Aorta (tissue), 5 donors: ENCODE measurements around the gene SAE1. TPM values are rescaled to one million over a fixed set of nuclear protein-coding genes. Genes with fewer than 3 reads are reported as not detected.

Source experiments
- ATAC-seq: fragments of 200-7000 bp; cut with Tn5 transposase; one replicate; pipeline ENCODE4 v1.9.1; 2022; ENCODE audit warnings: moderate library complexity; ENCODE audit not compliant: low FRiP score
- DNase-seq, 2 donors: peaks; one replicate each; pipeline ENCODE4 v3.0.0-alpha.2; 2020
- H3K27ac ChIP-seq, 2 donors: one replicate each; pipeline ENCODE4 v1.5.1; 2013; ENCODE audit warnings: low read length in 2 of 2, mild to moderate bottlenecking in 2 of 2, moderate library complexity in 2 of 2, control low read depth in 1 of 2, inconsistent platforms in 1 of 2, low read depth in 1 of 2
- H3K27me3 ChIP-seq, 2 donors: one replicate each; pipeline ENCODE4 v1.6.1; 2013; ENCODE audit warnings: control low read depth in 1 of 2, low read length in 1 of 2, mild to moderate bottlenecking in 1 of 2, moderate library complexity in 1 of 2; ENCODE audit not compliant: insufficient read depth in 2 of 2, control insufficient read depth in 1 of 2
- H3K36me3 ChIP-seq, 2 donors: one replicate each; pipeline ENCODE4 v1.6.1; 2013; ENCODE audit warnings: control low read depth in 1 of 2, low read length in 1 of 2, mild to moderate bottlenecking in 1 of 2; ENCODE audit not compliant: insufficient read depth in 2 of 2, control insufficient read depth in 1 of 2
- H3K4me1 ChIP-seq, 2 donors: one replicate each; pipeline ENCODE4 v1.6.1; 2013; ENCODE audit warnings: low read length in 2 of 2, control low read depth in 1 of 2, mild to moderate bottlenecking in 1 of 2, moderate library complexity in 1 of 2; ENCODE audit not compliant: insufficient read depth in 2 of 2, control insufficient read depth in 1 of 2
- H3K4me3 ChIP-seq, 2 donors: one replicate each; pipeline ENCODE4 v1.5.1; 2013; ENCODE audit warnings: low read length in 2 of 2, control low read depth in 1 of 2, mild to moderate bottlenecking in 1 of 2
- H3K9me3 ChIP-seq: one replicate; pipeline ENCODE4 v1.6.1; 2013; ENCODE audit warnings: mild to moderate bottlenecking, low read length; ENCODE audit not compliant: control insufficient read depth
- WGBS, 2 donors: extraction: QIAGEN DNeasy Blood & Tissue Kit; methylation state at CpG; one replicate each; pipeline ENCODE4 v1.1.7; 2013; 5-methylcytosine and 5-hydroxymethylcytosine counted together
- intact Hi-C, 2 donors: fragments of 100-400 bp; cut with DNase I; formaldehyde crosslinking; loops; one replicate each; pipeline versions ENCODE4 v1.14.2 to v1.15.0; 2022
- polyA plus RNA-seq, 2 donors: library from polyadenylated mRNA; stranded (reverse); fragments of 200-250 nt; gene quantifications; one replicate each; pipeline ENCODE4 v1.2.3, GENCODE V29; 2013
- total RNA-seq, 2 donors: library from RNA; stranded (reverse); fragmentation: NEBNext Ultra II Directional; extraction: Animal tissue kit (Norgen Biotek cat#: 25700); gene quantifications; one replicate each; pipeline ENCODE4 v1.2.1, GENCODE V29; 2021
- donor health status: healthy with polysubstance abuse.
- donor health status: Bipolar disorder and iron deficiency.
- donor health status: DM: no; HTN: no; CAD: no.
- donor health status: DM: no; HTN: no; CAD: no.
- donor health status: DM: yes; HTN: yes; CAD: no.

The SAE1 gene
- total and polyA plus RNA-seq, 4 donors, result 44.5 to 64.9 (median 54.3) TPM

DNA sequence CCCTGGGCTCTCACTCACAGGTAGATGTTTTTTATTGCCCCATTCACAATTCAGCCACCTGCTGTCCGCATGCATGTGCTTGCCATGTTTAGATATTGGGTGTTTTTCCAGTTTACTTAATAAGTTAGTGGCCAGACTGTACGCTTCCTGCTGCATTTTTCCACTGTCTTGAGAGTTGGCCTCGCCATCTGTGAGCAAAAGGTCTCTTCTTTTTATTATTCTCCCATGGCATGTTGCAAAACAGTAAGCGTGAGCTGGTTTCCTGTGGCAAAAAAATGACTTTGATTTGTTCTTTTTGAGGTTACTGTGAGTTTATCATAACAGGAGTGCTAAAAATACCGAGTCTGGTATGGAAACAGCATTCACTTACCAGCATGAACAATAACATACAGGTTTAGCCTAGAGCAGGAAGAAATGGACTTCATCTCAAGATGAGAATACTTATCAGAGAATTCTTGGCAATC lies 46.0 kb downstream of the SAE1 start:
- WGBS, 2 donors, result 2 to 4% methylated on average over 5 of the region's 5 CpGs
- no peaks in the 10 kb centered on the region for H3K27me3 ChIP-seq
- H3K36me3 ChIP-seq, result peaks cover 1 to 3% of the 10 kb centered on the region in 2 donors
- H3K27ac ChIP-seq, result peak overlapping the region; percentile 77 to 99
- no peaks in the 10 kb centered on the region for H3K4me1 ChIP-seq
- ATAC-seq, result peak; percentile 55
- DNase-seq, result peak in 1 of 2 donors; percentile 55
- no peaks in the 10 kb centered on the region for H3K9me3 ChIP-seq
- intact Hi-C loops, result no loop called here
- H3K4me3 ChIP-seq, result no peak overlapping the region

DNA sequence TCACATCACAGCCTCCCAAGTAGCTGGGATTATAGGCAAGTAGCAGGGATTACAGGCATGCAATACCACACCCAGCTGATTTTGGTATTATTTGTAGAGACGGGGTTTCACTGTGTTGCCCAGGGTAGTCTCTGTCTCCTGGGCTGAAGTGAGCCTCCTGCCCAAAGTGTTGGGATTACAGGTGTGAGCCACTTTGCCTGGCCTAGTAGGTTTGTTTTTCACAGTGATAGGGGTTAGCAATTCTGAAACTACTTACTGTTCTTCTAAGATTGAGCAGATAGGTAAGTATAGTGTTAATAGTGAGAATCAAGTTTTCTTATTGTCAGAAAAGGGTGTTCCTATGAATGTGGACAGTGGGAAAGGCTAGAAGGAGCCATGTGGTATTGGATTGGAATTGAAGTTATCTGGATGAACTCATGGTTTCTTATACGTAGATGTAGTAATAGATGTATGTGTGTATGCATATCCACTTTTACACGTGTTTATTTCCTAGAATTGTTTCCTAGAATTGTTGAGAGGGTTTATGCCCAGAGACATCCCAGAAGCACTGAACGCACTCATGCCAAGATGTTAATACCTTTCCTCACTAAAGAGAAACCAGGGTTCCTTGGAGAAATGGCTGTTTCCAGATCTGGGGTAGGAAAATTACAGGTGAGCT lies 49.1 kb downstream of the SAE1 start:
- no peak overlapping the region for H3K27ac ChIP-seq
- H3K4me1 ChIP-seq, result no peaks in the 10 kb centered on the region

DNA sequence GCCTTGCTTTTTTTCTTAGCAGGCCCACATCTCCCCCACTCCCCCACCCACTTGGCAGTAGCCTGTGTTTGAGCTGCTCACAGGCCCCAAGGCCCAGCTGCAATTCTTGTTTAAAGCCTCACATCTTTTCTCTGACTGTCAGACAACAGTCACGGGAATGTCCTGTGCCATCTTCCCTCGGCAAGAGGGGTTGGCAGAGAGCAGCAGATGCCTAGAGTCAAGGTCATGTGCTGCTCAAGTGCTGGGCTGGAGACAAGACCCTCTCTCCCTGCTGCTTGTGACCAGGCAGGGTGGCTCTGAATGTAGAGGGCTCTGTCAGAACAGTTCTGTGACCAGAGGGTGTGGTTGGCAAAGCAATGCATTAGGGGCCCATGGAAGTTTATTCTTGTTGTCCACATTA lies 53.0 kb downstream of the SAE1 start:
- no peaks in the 10 kb centered on the region for H3K27me3 ChIP-seq
- intact Hi-C loops, result no loop called here
- no peaks in the 10 kb centered on the region for H3K9me3 ChIP-seq
- no peaks in the 10 kb centered on the region for H3K4me1 ChIP-seq
- peaks cover 1 to 3% of the 10 kb centered on the region in 2 donors for H3K36me3 ChIP-seq
- no peak for ATAC-seq
- no peak overlapping the region for H3K4me3 ChIP-seq
- H3K27ac ChIP-seq, result peak overlapping the region in 1 of 2 donors; percentile 30
- WGBS, 2 donors, result 74 to 76% methylated on average over 2 of the region's 2 CpGs
- DNase-seq, result peak in 1 of 2 donors; percentile 43

More for the DNA sequence above, 49.1 kb downstream of the SAE1 start:
- intact Hi-C loops, result no loop called here
- peak in 1 of 2 donors; percentile 24 for DNase-seq
- no peaks in the 10 kb centered on the region for H3K9me3 ChIP-seq
- no peak overlapping the region for H3K4me3 ChIP-seq
- no peak for ATAC-seq
- no peaks in the 10 kb centered on the region for H3K27me3 ChIP-seq
- peaks cover 1 to 3% of the 10 kb centered on the region in 2 donors for H3K36me3 ChIP-seq
- WGBS, 2 donors, result 82 to 84% methylated on average over 4 of the region's 4 CpGs

DNA sequence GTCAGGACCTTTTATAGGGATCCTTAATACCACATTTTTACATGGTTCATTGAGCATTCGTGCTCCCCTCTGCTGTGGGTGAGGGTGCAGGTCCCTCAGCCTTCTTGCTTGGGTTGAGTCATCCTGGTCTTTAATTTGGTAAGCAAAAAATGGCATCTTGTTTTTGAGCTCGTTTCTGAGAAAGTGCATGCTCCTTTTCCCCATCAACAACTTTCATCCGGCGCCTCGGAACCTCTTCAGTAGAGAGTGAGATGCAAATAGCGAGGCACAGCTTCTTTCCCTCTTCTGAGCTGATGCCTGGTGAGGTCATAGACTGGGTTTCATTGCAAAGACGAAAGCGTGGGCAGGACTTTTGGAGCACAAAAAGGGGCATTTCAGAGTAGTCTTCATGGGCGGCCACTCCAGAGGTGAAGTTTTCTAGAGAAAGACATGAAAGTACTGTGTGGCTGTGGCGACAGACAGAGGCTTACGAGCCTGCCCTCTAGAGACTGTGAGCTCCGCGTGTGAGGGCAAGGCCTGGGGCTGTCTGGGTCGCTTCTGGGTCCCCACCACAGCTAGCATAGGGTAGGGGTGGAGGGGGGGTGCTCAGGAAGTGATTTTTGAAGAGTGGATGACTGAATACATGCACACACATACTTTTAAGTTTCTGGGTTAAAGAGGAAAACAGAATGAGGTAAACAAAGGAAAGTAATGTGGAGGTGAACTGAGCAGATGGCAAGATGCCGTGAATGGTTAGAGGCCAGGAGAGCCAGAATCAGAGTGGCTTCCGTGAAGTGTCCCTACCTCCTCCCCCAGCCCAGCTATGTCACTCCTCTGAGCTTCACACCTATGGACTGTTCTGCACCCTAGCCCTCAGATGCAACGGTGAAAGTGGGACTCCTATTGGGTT lies 56.1 kb downstream of the SAE1 start:
- ATAC-seq (no peak), DNase-seq (no peak)
- no peaks in the 10 kb centered on the region for H3K9me3 ChIP-seq
- intact Hi-C loops, result no loop called here
- no peak overlapping the region for H3K4me3 ChIP-seq
- no peak overlapping the region for H3K27ac ChIP-seq
- WGBS, 2 donors, result 82 to 85% methylated on average over 17 of the region's 17 CpGs
- H3K36me3 ChIP-seq, result no peaks in the 10 kb centered on the region
- H3K27me3 ChIP-seq, result no peaks in the 10 kb centered on the region
- H3K4me1 ChIP-seq, result no peaks in the 10 kb centered on the region

DNA sequence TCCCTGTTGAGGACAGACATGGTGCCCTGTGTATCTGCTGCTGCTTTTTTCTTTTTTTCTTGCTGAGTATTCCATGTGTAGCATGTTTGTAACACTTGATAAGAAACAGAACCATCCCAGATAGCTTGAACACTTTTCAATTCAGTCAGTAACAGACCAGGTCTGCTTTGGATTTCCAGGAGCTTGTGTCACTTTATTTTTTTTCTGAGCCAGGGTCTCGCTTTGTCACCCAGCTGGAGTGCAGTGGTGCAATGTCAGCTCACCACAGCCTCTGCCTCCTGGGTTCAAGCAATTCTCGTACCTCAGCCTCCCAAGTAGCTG lies 56.7 kb downstream of the SAE1 start:
- WGBS, 2 donors, result 64 to 91% methylated on average over 2 of the region's 2 CpGs
- Histone ChIP-seq H3K27ac (no peak overlapping the region), H3K4me1 (no peaks in the 10 kb centered on the region)

DNA sequence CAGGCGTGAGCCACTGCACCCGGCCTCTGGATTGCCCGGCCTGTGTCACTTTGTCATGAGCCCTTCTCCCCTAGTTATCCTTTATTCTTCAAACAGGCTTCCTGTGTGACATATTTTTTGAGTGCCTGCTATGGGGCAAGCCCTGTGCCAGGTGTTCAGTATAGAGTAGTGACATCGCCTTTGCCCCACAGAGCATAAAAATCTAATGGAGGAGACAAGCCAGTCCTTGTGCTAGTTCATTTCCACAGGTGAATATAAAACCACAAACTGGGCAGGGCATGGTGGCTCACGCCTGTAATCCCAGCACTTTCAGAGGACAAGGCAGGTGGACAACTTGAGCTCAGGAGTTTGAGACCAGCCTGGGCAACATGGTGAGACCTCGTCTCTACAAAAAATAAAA lies 57.2 kb downstream of the SAE1 start:
- Histone ChIP-seq H3K4me1 (no peaks in the 10 kb centered on the region), H3K27ac (no peak overlapping the region), H3K9me3 (no peaks in the 10 kb centered on the region), H3K27me3 (no peaks in the 10 kb centered on the region), H3K36me3 (no peaks in the 10 kb centered on the region), H3K4me3 (no peak overlapping the region)
- 85 to 88% methylated on average over 6 of the region's 6 CpGs for WGBS, 2 donors
- intact Hi-C loops, result no loop called here
- ATAC-seq, result no peak
- DNase-seq, result no peak

More for the DNA sequence above, 56.7 kb downstream of the SAE1 start:
- ATAC-seq (no peak), DNase-seq (no peak)
- H3K27me3 ChIP-seq, result no peaks in the 10 kb centered on the region
- no peaks in the 10 kb centered on the region for H3K36me3 ChIP-seq
- no peaks in the 10 kb centered on the region for H3K9me3 ChIP-seq
- intact Hi-C loops, result no loop called here
- H3K4me3 ChIP-seq, result no peak overlapping the region

DNA sequence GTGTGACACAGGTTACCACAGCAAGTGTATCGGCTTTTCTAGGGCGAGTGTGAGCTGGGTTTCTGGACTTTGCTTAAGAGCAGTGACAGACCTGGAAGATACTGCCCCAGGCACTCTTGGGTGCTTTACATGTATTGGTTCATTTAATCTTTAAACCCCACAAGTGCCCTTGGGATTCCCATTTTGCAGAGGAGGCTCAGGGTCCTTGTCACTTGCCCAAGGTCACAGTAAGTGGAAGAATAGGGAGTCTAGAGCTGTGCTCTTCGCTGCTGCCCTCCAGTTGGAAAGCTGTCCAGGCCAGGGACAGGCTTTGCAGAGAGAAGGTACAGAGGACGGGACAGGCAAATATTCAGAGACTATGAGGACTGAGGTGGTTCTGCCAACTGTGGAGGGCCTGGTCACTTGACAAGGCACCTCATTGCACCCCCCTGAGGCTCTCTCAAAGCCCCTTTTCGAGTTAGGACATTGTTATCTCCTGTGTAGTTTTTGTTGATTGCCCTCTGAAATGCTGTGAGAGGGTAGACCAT lies 57.9 kb downstream of the SAE1 start:
- ATAC-seq, result no peak
- Histone ChIP-seq H3K36me3 (no peaks in the 10 kb centered on the region), H3K9me3 (no peaks in the 10 kb centered on the region), H3K4me1 (no peaks in the 10 kb centered on the region), H3K4me3 (no peak overlapping the region), H3K27me3 (no peaks in the 10 kb centered on the region), H3K27ac (peak overlapping the region in 1 of 2 donors; percentile 19)
- WGBS, 2 donors, result 89 to 90% methylated on average over 5 of the region's 5 CpGs
- no peak for DNase-seq
- intact Hi-C loops, result no loop called here

DNA sequence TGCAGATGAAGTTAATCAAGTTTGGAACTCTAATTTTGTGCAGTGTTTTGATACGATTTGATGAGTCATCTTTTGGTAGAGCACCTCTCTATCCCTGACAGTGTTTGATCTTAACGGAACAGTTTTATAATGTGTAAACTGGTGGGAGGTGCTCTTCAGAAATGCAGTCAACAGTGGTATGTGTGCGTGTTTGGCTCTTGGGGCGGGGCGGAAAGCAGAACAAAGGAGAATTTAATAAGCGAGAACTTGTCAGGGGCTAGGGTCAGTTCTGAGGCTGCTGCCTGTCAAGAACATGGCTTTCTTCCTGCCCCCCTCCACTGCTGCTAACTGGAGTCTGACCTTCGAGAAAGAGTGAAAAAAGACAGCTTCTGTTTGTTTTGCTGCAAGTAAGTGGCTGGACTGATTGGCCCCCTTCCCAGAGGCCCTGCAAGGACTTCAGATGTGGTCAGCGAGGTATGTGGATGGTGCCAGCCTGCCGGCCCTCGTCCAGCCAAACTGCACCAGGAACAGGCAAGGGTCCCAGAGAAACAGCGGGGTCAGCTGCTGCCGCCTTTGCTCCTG lies 59.6 kb downstream of the SAE1 start:
- H3K4me1 ChIP-seq, result no peaks in the 10 kb centered on the region
- intact Hi-C loops, result loop anchor here in 1 of 2 donors (10.0 kb wide), 1 partner anchor 55 kb away; no protein-coding TSS in a partner anchor
- no peaks in the 10 kb centered on the region for H3K9me3 ChIP-seq
- H3K27ac ChIP-seq, result peak overlapping the region; percentile 69 to 96
- no peaks in the 10 kb centered on the region for H3K36me3 ChIP-seq
- no peaks in the 10 kb centered on the region for H3K27me3 ChIP-seq
- no peak overlapping the region for H3K4me3 ChIP-seq
- peak; percentile 66 for ATAC-seq
- DNase-seq, result peak; percentile 86 to 87
- WGBS, 2 donors, result 8 to 10% methylated on average over 12 of the region's 12 CpGs
